ENCODE results near the gene BRD1.

- TF ChIP-seq CTCF (IDR thresholded peaks at IDR 0.05; ENCODE audit: poor library complexity) (no peak), EZH2 (IDR thresholded peaks at IDR 0.05; ENCODE audit: borderline replicate concordance) (no peak)
These were observed 66.8 kb downstream of the BRD1 start for GRCh38 chr22:49760630-49761571.
